CD14-positive monocyte (primary cell): ENCODE measurements around the gene SPO11. TPM values are rescaled to one million over a fixed set of nuclear protein-coding genes. Genes with fewer than 3 reads are reported as not detected.

ENCODE experiments used
- DNase-seq, 3 donors: peaks; one replicate each; pipeline ENCODE4 v3.0.0-alpha.2; 2011 to 2022
- H2AFZ ChIP-seq: 2 replicates; pipeline ENCODE4 v1.6.0; 2012; ENCODE audit warnings: mild to moderate bottlenecking, low read depth, low read length, inconsistent platforms; ENCODE audit not compliant: insufficient read depth, poor library complexity, severe bottlenecking
- H3K27ac ChIP-seq, 2 donors: 1 replicate in 1 of 2; 2 replicates in 1 of 2; pipeline ENCODE4 v1.5.1; 2012 to 2013; ENCODE audit warnings: low read length in 2 of 2, control low read depth in 1 of 2, inconsistent platforms in 1 of 2, low read depth in 1 of 2, mild to moderate bottlenecking in 1 of 2
- H3K27me3 ChIP-seq, 2 donors: one replicate each; pipeline versions ENCODE4 v1.6.0 to v1.6.1; 2011 to 2013; ENCODE audit warnings: low read length in 2 of 2; ENCODE audit not compliant: control insufficient read depth in 2 of 2, insufficient read depth in 2 of 2
- H3K36me3 ChIP-seq, 2 donors: replicated peaks in 1 of 2; 1 replicate in 1 of 2; 2 replicates in 1 of 2; pipeline versions ENCODE4 v1.5.1 to v1.6.1; 2012 to 2013; ENCODE audit warnings: low read length in 2 of 2, control low read depth in 1 of 2, inconsistent platforms in 1 of 2, mild to moderate bottlenecking in 1 of 2; ENCODE audit not compliant: insufficient read depth in 2 of 2, control insufficient read depth in 1 of 2
- H3K4me1 ChIP-seq, 2 donors: 1 replicate in 1 of 2; 2 replicates in 1 of 2; pipeline versions ENCODE4 v1.5.1 to v1.6.1; 2012 to 2013; ENCODE audit warnings: low read length in 2 of 2, control low read depth in 1 of 2, inconsistent platforms in 1 of 2, mild to moderate bottlenecking in 1 of 2, moderate library complexity in 1 of 2; ENCODE audit not compliant: insufficient read depth in 2 of 2, control insufficient read depth in 1 of 2
- H3K4me2 ChIP-seq: replicated peaks from 2 replicates; pipeline ENCODE3; 2012; ENCODE audit warnings: low read length, moderate library complexity, mild to moderate bottlenecking; ENCODE audit not compliant: poor library complexity, severe bottlenecking; ENCODE audit errors: extremely low read depth
- H3K4me3 ChIP-seq, 3 experiments: fragments of 200-600 bp in 1 of 3; sonication (generic) in 1 of 3; replicated peaks in 1 of 3; 1 replicate in 2 of 3; 2 replicates in 1 of 3; pipeline ENCODE4 v1.5.1; 2011 to 2013; ENCODE audit warnings: low read length in 3 of 3, mild to moderate bottlenecking in 3 of 3, control low read depth in 2 of 3, low read depth in 2 of 3, inconsistent platforms in 1 of 3, moderate library complexity in 1 of 3
- H3K79me2 ChIP-seq: 2 replicates; pipeline ENCODE4 v1.6.0; 2012; ENCODE audit warnings: mild to moderate bottlenecking, control low read depth, inconsistent platforms, low read length, moderate library complexity; ENCODE audit not compliant: insufficient read depth
- H3K9ac ChIP-seq: 2 replicates; pipeline ENCODE4 v1.6.0; 2017; ENCODE audit warnings: low read length, mild to moderate bottlenecking; ENCODE audit not compliant: insufficient read depth, poor library complexity, severe bottlenecking
- H3K9me3 ChIP-seq, 2 donors: replicated peaks in 1 of 2; 1 replicate in 1 of 2; 2 replicates in 1 of 2; pipeline versions ENCODE4 v1.5.1 to v1.6.1; 2012 to 2013; ENCODE audit warnings: low read length in 2 of 2, control low read depth in 1 of 2; ENCODE audit not compliant: control insufficient read depth in 1 of 2, insufficient read depth in 1 of 2
- H4K20me1 ChIP-seq: 2 replicates; pipeline ENCODE4 v1.6.0; 2012; ENCODE audit warnings: mild to moderate bottlenecking, low read length, control low read depth, moderate library complexity; ENCODE audit not compliant: insufficient read depth
- H3K27ac Mint-ChIP-seq, 7 donors: one replicate each; pipeline ENCODE4 v1.8.0; 2020; ENCODE audit warnings: mild to moderate bottlenecking in 7 of 7, mixed read lengths in 7 of 7, moderate library complexity in 6 of 7, inconsistent platforms in 2 of 7
- H3K27me3 Mint-ChIP-seq, 3 donors: one replicate each; pipeline ENCODE4 v1.8.0; 2021 to 2022; ENCODE audit warnings: low read depth in 3 of 3, mild to moderate bottlenecking in 3 of 3, mixed read lengths in 3 of 3, moderate library complexity in 3 of 3, inconsistent platforms in 1 of 3
- H3K36me3 Mint-ChIP-seq, 2 donors: one replicate each; pipeline ENCODE4 v1.8.0; 2020; ENCODE audit warnings: mixed read lengths in 2 of 2, inconsistent platforms in 1 of 2, mild to moderate bottlenecking in 1 of 2
- H3K4me1 Mint-ChIP-seq: one replicate; pipeline ENCODE4 v1.8.0; 2020; ENCODE audit warnings: mild to moderate bottlenecking, mixed read lengths
- H3K4me3 Mint-ChIP-seq, 2 donors: one replicate each; pipeline ENCODE4 v1.8.0; 2020; ENCODE audit warnings: mild to moderate bottlenecking in 2 of 2, mixed read lengths in 2 of 2, moderate library complexity in 1 of 2
- H3K9me3 Mint-ChIP-seq, 7 donors: one replicate each; pipeline ENCODE4 v1.8.0; 2020 to 2022; ENCODE audit warnings: mixed read lengths in 7 of 7, mild to moderate bottlenecking in 6 of 7, moderate library complexity in 6 of 7, inconsistent platforms in 2 of 7
- CTCF ChIP-seq: fragments of 200-600 bp; IDR thresholded peaks from one replicate; pipeline ENCODE4 v1.8.0; 2022; ENCODE audit warnings: antibody characterized with exemption, mild to moderate bottlenecking
- WGBS: methylation state at CpG from one replicate; pipeline ENCODE4 v1.1.5; 2013; ENCODE audit warnings: missing lambda C conversion rate; ENCODE audit not compliant: insufficient coverage; 5-methylcytosine and 5-hydroxymethylcytosine counted together
- intact Hi-C, 2 donors: fragments of 100-400 bp; cut with micrococcal nuclease; formaldehyde crosslinking; loops; one replicate each; pipeline versions ENCODE4 v1.15.0 to v1.15.1; 2023
- polyA plus RNA-seq, 3 donors: library from polyadenylated mRNA; depleted of rRNA in 1 of 3; unstranded in 2 of 3; stranded (reverse) in 1 of 3; fragments of 300-500 nt in 2 of 3; fragments of >200 nt in 1 of 3; fragmentation: Illumina TruSeq in 2 of 3; gene quantifications; 1 replicate in 2 of 3; 2 replicates in 1 of 3; pipeline ENCODE4 v1.2.3, GENCODE V29; 2012 to 2021

Gene SPO11
- polyA plus RNA-seq, 3 donors: not detected

- no peaks in the 10 kb centered on the region for H3K36me3 ChIP-seq
- peaks cover 0 to 18% of the 10 kb centered on the region in 2 donors for H3K27me3 ChIP-seq
- H3K9me3 ChIP-seq: no peaks in the 10 kb centered on the region
- H3K4me3 ChIP-seq: no peak overlapping the region
- intact Hi-C loops: no loop called here
- no peak overlapping the region for H3K9ac ChIP-seq
- Mint-ChIP-seq H3K4me1 (no peaks in the 10 kb centered on the region), H3K27me3 (peaks cover 20 to 33% (median 23%) of the 10 kb centered on the region in 3 donors), H3K4me3 (no peak overlapping the region), H3K36me3 (no peaks in the 10 kb centered on the region), H3K9me3 (peaks cover 0 to 3% (median 0%) of the 10 kb centered on the region in 7 donors), H3K27ac (no peak overlapping the region)
- DNase-seq: no peak
- no peak for TF ChIP-seq CTCF
- no peaks in the 10 kb centered on the region for H3K4me1 ChIP-seq
- H3K27ac ChIP-seq: no peak overlapping the region
- no peaks in the 10 kb centered on the region for H3K79me2 ChIP-seq
- H4K20me1 ChIP-seq: no peaks in the 10 kb centered on the region
- H3K4me2 ChIP-seq: no peak overlapping the region
- no peak overlapping the region for H2AFZ ChIP-seq
- 66% methylated on average over 9 of the region's 10 CpGs for WGBS
Measured at GRCh38 chr20:57291003-57291402, 38.6 kb upstream of the SPO11 start.

GRCh38 chr20:57291694-57292093, 37.9 kb upstream of the SPO11 start:
- no peaks in the 10 kb centered on the region for H3K36me3 ChIP-seq
- no peak overlapping the region for H3K4me3 ChIP-seq
- Mint-ChIP-seq H3K36me3 (no peaks in the 10 kb centered on the region), H3K9me3 (peaks cover 0 to 3% (median 0%) of the 10 kb centered on the region in 7 donors), H3K27ac (no peak overlapping the region), H3K4me3 (no peak overlapping the region), H3K4me1 (no peaks in the 10 kb centered on the region), H3K27me3 (peaks cover 19 to 33% (median 27%) of the 10 kb centered on the region in 3 donors)
- DNase-seq: no peak
- no peak overlapping the region for H2AFZ ChIP-seq
- H3K4me2 ChIP-seq: no peak overlapping the region
- TF ChIP-seq CTCF: no peak
- H3K27ac ChIP-seq: no peak overlapping the region
- peaks cover 0 to 18% of the 10 kb centered on the region in 2 donors for H3K27me3 ChIP-seq
- no peaks in the 10 kb centered on the region for H3K79me2 ChIP-seq
- no peak overlapping the region for H3K9ac ChIP-seq
- no peaks in the 10 kb centered on the region for H3K9me3 ChIP-seq
- H4K20me1 ChIP-seq: no peaks in the 10 kb centered on the region
- no peaks in the 10 kb centered on the region for H3K4me1 ChIP-seq
- no CpG with 5 or more reads among the region's 6 CpGs for WGBS
- intact Hi-C loops: no loop called here
